Measurements from ENCODE around the gene ANO3.

DNA sequence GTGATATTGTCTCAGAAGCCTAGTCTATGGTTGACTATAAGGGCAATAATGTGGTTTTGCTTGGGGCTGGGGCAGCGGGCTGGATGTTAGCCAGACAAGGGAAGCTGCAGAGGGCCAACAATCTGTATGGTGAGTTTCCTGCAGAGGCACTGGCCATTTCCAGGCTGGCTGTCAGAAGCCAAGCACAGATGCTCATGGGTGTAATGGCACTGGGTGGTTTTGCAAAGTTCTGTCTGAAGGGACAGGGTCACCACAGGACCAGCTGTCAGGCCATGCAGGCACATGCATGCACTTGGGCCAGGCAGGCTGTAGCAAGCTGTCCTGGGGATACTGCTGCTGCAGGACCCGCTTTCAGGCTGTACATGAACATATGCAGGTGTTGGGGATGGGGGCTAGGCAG lies 281.8 kb downstream of the ANO3 start:
- TF ChIP-seq GATA2 (IDR thresholded peaks at IDR 0.05; ENCODE audit: low read depth, low read length) (no peak), GATA3 (IDR thresholded peaks at IDR 0.05; ENCODE audit: low read depth, low read length) (no peak)
